ENCODE data around the gene PTGES3L.

DNA sequence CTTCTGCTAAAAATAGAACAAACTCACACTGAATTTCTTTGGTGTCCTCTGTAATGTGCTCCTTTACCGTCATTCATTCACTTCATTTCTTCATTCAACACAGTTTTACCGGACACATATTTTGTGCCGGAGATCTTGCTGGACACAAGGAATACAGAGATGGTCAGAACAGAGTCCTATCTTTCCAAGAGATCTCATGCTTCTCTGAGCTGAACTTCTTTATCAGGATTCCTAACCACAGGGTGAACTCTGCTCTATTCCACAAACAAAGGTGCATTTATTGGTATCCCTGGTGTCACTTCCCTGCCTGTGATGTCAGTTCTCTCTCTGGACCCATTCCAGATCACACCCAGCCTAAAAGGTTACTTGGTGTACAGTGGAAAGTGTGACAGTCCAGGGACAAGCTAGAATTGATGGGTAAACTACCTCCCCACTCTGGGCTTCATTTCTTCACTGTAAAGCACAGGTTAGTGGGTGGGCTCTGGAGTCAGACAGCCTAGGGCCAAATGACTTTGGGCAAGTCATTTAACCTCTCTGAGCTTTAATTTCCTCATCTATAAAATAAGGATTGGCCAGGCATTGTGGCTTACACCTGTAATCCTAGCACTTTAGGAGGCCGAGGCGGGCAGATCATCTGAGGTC is 30.9 kb upstream of the PTGES3L start:
- TF ChIP-seq REST (IDR thresholded peaks at IDR 0.05; ENCODE audit: insufficient read depth in 1 of 2, low read depth in 2 of 2, low read length in 2 of 2) (no peak), POLR2AphosphoS5 (IDR thresholded peaks at IDR 0.05; ENCODE audit: low read depth, low read length) (no peak), FOXP2 (optimal IDR thresholded peaks at IDR 0.05; ENCODE audit: borderline replicate concordance, extremely low read depth, extremely low read length, insufficient read depth) (no peak), TAF1 (IDR thresholded peaks at IDR 0.05; ENCODE audit: borderline replicate concordance, insufficient read depth, low read length) (no peak)
